CD4-positive, alpha-beta T cell (primary cell): ENCODE measurements around the gene KIF5C. TPM values are rescaled to one million over a fixed set of nuclear protein-coding genes. Genes with fewer than 3 reads are reported as not detected.

Experiments used
- ATAC-seq: fragments of 200-7000 bp; cut with Tn5 transposase; one replicate; pipeline ENCODE4 v1.10.0; 2022; ENCODE audit warnings: mild to moderate bottlenecking; ENCODE audit not compliant: poor library complexity
- CTCF ChIA-PET: fragments of 350-600 bp; sonication (Branson Sonifier 250); formaldehyde crosslinking; loops from one replicate; lab custom pipeline; 2021; ENCODE audit warnings: antibody characterized with exemption, inconsistent platforms; lab: Charles Lee
- POLR2A ChIA-PET: fragments of 350-600 bp; sonication (Branson Sonifier 250); formaldehyde crosslinking; loops from one replicate; lab custom pipeline; 2021; ENCODE audit warnings: antibody characterized with exemption, inconsistent platforms; lab: Charles Lee
- DNase-seq, 14 experiments: peaks; one replicate each; pipeline ENCODE4 v3.0.0-alpha.2; 2013 to 2020; ENCODE audit warnings: mixed read lengths in 2 of 14
- H3K27ac ChIP-seq, 2 donors: one replicate each; pipeline versions ENCODE4 v1.5.1 to v1.7.0; 2013; ENCODE audit warnings: low read length in 2 of 2, low read depth in 1 of 2, mild to moderate bottlenecking in 1 of 2
- H3K27me3 ChIP-seq, 2 experiments: 1 replicate in 1 of 2; 2 replicates in 1 of 2; pipeline versions ENCODE4 v1.6.1 to v1.7.0; 2013; ENCODE audit warnings: low read length in 2 of 2, control low read depth in 1 of 2, mild to moderate bottlenecking in 1 of 2, moderate library complexity in 1 of 2; ENCODE audit not compliant: insufficient read depth in 2 of 2, control insufficient read depth in 1 of 2
- H3K36me3 ChIP-seq: one replicate; pipeline ENCODE4 v1.6.1; 2013; ENCODE audit warnings: low read length, control low read depth; ENCODE audit not compliant: insufficient read depth
- H3K4me1 ChIP-seq: one replicate; pipeline ENCODE4 v1.6.1; 2013; ENCODE audit warnings: low read length, control low read depth; ENCODE audit not compliant: insufficient read depth
- H3K4me3 ChIP-seq: one replicate; pipeline ENCODE4 v1.5.1; 2013; ENCODE audit warnings: mild to moderate bottlenecking, low read length, moderate library complexity
- H3K9me3 ChIP-seq, 2 experiments: 1 replicate in 1 of 2; 2 replicates in 1 of 2; pipeline versions ENCODE4 v1.6.1 to v1.7.0; 2013; ENCODE audit warnings: low read length in 2 of 2, mild to moderate bottlenecking in 2 of 2, control low read depth in 1 of 2, moderate library complexity in 1 of 2; ENCODE audit not compliant: control insufficient read depth in 1 of 2, insufficient read depth in 1 of 2
- H3K27ac Mint-ChIP-seq: one replicate; pipeline ENCODE4 v1.8.0; 2020; ENCODE audit warnings: mixed read lengths
- H3K27me3 Mint-ChIP-seq: one replicate; pipeline ENCODE4 v1.8.0; 2021; ENCODE audit warnings: mixed read lengths
- H3K36me3 Mint-ChIP-seq: one replicate; pipeline ENCODE4 v1.8.0; 2021; ENCODE audit warnings: low read depth, mixed read lengths
- H3K4me1 Mint-ChIP-seq: one replicate; pipeline ENCODE4 v1.8.0; 2021; ENCODE audit warnings: low read depth, mixed read lengths
- H3K4me3 Mint-ChIP-seq: one replicate; pipeline ENCODE4 v1.8.0; 2020; ENCODE audit warnings: mild to moderate bottlenecking, mixed read lengths
- H3K9me3 Mint-ChIP-seq: one replicate; pipeline ENCODE4 v1.8.0; 2020; ENCODE audit warnings: mixed read lengths
- CTCF ChIP-seq: fragments of 200-600 bp; IDR thresholded peaks from one replicate; pipeline ENCODE4 v1.8.0; 2022; ENCODE audit warnings: antibody characterized with exemption, mild to moderate bottlenecking
- intact Hi-C, 2 experiments: fragments of 100-400 bp; cut with DNase I in 1 of 2; cut with micrococcal nuclease in 1 of 2; formaldehyde crosslinking; loops; one replicate each; pipeline versions ENCODE4 v1.15.1 to v1.9.0; 2023 to 2025; cut with DNase I, micrococcal nuclease
- total RNA-seq, 174 experiments: library from RNA in 2 of 174; stranded (reverse) in 2 of 174; gene quantifications; one replicate each; pipeline ENCODE4 v1.2.3 and lab custom pipeline; 2021 to 2026

The KIF5C gene
- total RNA-seq, 2 experiments from 2014 or later = 7.3 to 8.1 TPM

- DNase-seq = no peak
- Histone ChIP-seq H3K36me3 (no peaks in the 10 kb centered on the region), H3K4me1 (peaks cover 3% of the 10 kb centered on the region), H3K9me3 (no peaks in the 10 kb centered on the region), H3K4me3 (no peak overlapping the region), H3K27ac (no peak overlapping the region), H3K27me3 (peaks cover 27 to 34% of the 10 kb centered on the region in 2 experiments)
- H3K27me3 Mint-ChIP-seq = peaks cover 70% of the 10 kb centered on the region
- peaks cover under 1% of the 10 kb centered on the region for H3K9me3 Mint-ChIP-seq
- CTCF ChIA-PET = no interaction called here
- no peaks in the 10 kb centered on the region for H3K36me3 Mint-ChIP-seq
- POLR2A ChIA-PET = interaction anchor here (0.5 kb wide), 1 partner anchor 1217 kb away, joined by 3 read pairs; no protein-coding TSS in a partner anchor
- H3K4me1 Mint-ChIP-seq = no peaks in the 10 kb centered on the region
- H3K27ac Mint-ChIP-seq = no peak overlapping the region
- no peak for TF ChIP-seq CTCF
- H3K4me3 Mint-ChIP-seq = peak overlapping the region; percentile 51
- intact Hi-C loops = no loop called here
- ATAC-seq = no peak
Measured at GRCh38 chr2:149039213-149039724, 164.2 kb downstream of the KIF5C start.

GRCh38 chr2:149040451-149040850 lies 165.4 kb downstream of the KIF5C start:
- POLR2A ChIA-PET = no interaction called here

GRCh38 chr2:149041482-149041881 lies 166.5 kb downstream of the KIF5C start:
- Histone ChIP-seq H3K27ac (no peak overlapping the region), H3K36me3 (no peaks in the 10 kb centered on the region), H3K4me1 (peaks cover 3% of the 10 kb centered on the region), H3K9me3 (peaks cover 3 to 5% of the 10 kb centered on the region in 2 experiments), H3K4me3 (no peak overlapping the region), H3K27me3 (peaks cover 27 to 34% of the 10 kb centered on the region in 2 experiments)
- no peaks in the 10 kb centered on the region for H3K36me3 Mint-ChIP-seq
- no peak for TF ChIP-seq CTCF
- no peak for ATAC-seq
- DNase-seq = no peak
- H3K9me3 Mint-ChIP-seq = peaks cover 11% of the 10 kb centered on the region
- peaks cover 69% of the 10 kb centered on the region for H3K27me3 Mint-ChIP-seq
- intact Hi-C loops = no loop called here
- H3K4me1 Mint-ChIP-seq = no peaks in the 10 kb centered on the region
- no peak overlapping the region for H3K27ac Mint-ChIP-seq
- POLR2A ChIA-PET = no interaction called here
- CTCF ChIA-PET = no interaction called here
- H3K4me3 Mint-ChIP-seq = no peak overlapping the region

More at GRCh38 chr2:149040451-149040850, 165.4 kb downstream of the KIF5C start:
- Histone ChIP-seq H3K36me3 (no peaks in the 10 kb centered on the region), H3K27me3 (peaks cover 27 to 34% of the 10 kb centered on the region in 2 experiments), H3K4me3 (no peak overlapping the region), H3K9me3 (no peaks in the 10 kb centered on the region), H3K27ac (no peak overlapping the region), H3K4me1 (peaks cover 3% of the 10 kb centered on the region)
- peaks cover 73% of the 10 kb centered on the region for H3K27me3 Mint-ChIP-seq
- intact Hi-C loops = no loop called here
- no peaks in the 10 kb centered on the region for H3K36me3 Mint-ChIP-seq
- CTCF ChIA-PET = no interaction called here
- H3K9me3 Mint-ChIP-seq = peaks cover 5% of the 10 kb centered on the region
- no peaks in the 10 kb centered on the region for H3K4me1 Mint-ChIP-seq
- H3K27ac Mint-ChIP-seq = no peak overlapping the region
- peak; percentile 33 for TF ChIP-seq CTCF
- ATAC-seq = no peak
- peak in 12 of 14 experiments; percentile 7 to 59 (median 30) for DNase-seq
- no peak overlapping the region for H3K4me3 Mint-ChIP-seq
